Activated T-cell treated with anti-CD3 and anti-CD28 coated beads for 4 hours (primary cell): Measurements from ENCODE around the gene ARHGEF35.
"Not testable (repeated sequence)": the region's sequence is repeated elsewhere in the genome, so short reads cannot be mapped to it uniquely, and the experiment has no call there.

Experiments used
- DNase-seq: peaks from one replicate; pipeline ENCODE4 v3.0.0-alpha.2; 2020

Gene ARHGEF35

DNA sequence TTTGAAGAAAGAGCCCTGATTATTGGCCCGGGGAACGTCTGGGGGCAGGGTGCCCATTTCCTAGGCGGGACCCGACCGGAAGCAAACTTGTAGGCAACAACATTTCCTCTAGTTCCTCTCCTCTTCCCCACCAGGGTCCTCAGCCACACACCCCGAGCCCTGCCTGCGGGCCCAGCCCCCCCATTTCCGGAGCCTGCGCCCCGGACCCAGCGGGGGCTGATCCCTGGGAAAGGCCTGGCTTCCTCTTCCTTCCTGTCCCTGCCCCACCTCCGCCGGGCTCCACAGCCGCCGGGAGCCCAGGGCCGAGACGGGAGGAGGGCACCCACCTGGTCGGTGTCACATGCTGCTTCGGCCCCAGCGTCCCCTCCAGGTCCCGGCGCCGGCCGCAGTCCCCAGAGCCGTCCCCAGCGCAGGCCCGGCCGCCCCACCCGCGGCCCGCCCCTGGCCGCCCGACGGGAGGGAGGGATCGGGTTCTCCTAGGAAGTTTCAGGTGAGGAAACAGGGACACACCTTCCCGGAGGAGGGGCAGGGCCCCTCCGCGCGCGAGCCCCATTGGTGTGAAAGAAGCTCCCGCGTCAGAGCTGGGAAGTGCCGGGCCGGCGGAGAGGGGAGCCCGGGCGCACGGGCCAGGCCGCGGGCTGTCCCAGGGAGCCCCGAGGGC is at the start of gene ARHGEF35:
ARHGEF35 (minus strand) TSS at position 622 of the 661 bp plus-strand sequence. CDS start 7,450 bp downstream, outside the sequence.
- DNase-seq = not testable (repeated sequence)

- not testable (repeated sequence) for DNase-seq
Observed at GRCh38 chr7:144245372-144245771, 49.7 kb upstream of the ARHGEF35 start.

DNA sequence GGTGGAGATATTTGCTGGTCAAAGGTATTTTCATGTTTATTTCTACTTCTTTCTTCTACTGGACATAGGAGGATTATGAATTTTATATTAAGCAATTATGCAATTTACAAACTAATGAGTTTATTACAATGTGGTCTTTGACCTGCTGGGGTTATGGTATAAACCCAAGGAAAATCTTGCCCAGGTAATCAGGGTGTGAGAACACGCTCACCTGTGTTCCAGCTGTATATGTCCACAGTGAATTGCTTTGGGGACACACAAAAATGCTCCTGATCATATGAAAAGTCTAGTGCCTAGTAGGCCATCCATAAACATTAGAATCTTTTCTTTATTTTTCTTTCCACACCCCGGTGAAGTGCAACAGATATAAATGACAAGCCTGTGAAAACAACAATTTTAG is 43.7 kb upstream of the ARHGEF35 start, which contains the start of gene OR2A42:
OR2A42 (minus strand) TSS at position 241 of the 400 bp plus-strand sequence. CDS start 6,762 bp downstream, outside the sequence.
- DNase-seq = not testable (repeated sequence)

- DNase-seq = not testable (repeated sequence)
Observed at GRCh38 chr7:144238530-144239082, 43.0 kb upstream of the ARHGEF35 start.

- not testable (repeated sequence) for DNase-seq
Observed at GRCh38 chr7:144233039-144233438, 37.4 kb upstream of the ARHGEF35 start.

GRCh38 chr7:144231027-144231426 is 35.4 kb upstream of the ARHGEF35 start:
- DNase-seq = not testable (repeated sequence)

DNA sequence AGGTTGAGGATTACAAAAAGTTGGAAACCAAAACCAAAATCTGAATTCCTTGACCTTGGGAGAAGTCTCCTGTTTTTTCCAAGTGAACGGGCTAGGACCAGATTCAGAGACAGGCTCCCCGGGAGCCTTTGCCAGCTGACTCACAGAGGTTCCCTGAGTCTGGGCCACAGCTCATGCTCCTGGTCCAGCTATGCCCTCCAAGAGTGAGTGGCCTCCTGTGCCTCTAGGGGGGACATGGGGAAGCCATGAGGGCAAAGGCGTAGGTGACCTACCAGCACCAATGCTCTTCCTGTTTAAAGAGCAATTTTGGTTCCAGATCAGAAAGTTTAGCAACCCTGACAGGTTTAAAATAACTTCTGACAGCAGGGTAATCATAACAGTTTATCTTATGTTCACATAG is 33.2 kb upstream of the ARHGEF35 start:
- DNase-seq = not testable (repeated sequence)

DNA sequence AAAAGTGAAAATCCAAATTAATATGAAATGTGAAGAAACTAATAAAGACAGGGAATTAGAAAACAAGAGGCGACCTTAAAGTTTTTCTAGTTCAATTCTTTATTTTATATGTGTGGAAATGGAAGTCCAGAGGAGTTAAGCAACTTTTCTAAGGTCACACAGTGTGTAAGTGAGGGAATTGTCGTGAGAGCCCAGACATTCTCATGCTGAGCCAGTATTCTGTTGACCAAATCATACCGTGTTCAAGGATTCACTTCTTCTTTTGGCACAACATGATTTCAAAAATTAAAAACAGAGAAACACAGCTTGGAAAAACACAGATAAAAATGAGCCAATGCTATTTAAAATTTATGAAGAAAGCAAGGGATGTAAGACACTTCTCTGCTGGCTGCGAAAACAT is 31.2 kb upstream of the ARHGEF35 start:
- DNase-seq = not testable (repeated sequence)

GRCh38 chr7:144223675-144224074 is 28.0 kb upstream of the ARHGEF35 start:
- not testable (repeated sequence) for DNase-seq

DNA sequence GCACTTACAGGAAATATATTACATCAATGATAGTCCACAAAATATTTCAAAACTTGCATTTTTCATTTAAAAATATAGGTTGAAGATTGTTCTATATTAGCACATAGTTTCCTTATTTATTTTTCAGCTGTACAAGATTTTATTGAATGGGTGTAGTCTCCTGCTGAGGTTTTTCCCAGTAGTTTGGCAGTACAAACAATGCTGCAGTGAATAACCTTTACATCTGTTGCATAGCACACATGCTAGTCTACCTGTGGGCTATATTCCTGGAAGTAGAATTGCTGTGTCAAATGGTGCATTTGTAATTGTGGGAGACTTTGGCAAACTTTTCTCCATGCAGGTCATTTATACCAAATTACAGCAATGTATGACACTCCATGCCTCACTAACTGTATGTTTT is 24.9 kb upstream of the ARHGEF35 start:
- DNase-seq = not testable (repeated sequence)

DNA sequence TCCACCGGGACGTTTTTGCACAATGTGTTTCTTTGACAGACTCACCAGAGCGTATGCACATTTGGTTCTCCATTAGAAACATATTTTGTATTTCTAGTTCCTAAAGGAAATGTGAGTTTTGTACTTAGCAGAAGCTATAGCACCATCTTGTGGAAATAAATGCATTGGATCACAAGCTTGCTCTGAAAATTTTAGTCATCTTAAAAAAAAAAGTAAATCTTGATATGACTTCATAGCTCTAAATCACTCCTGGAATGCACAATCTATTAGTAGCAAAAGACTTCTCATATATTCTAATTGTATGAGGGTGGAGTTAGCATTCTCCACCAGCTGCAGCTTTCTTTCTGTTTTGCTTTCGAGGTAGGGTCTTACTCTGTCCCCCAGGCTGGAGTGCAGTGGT is 23.5 kb upstream of the ARHGEF35 start:
- not testable (repeated sequence) for DNase-seq

DNA sequence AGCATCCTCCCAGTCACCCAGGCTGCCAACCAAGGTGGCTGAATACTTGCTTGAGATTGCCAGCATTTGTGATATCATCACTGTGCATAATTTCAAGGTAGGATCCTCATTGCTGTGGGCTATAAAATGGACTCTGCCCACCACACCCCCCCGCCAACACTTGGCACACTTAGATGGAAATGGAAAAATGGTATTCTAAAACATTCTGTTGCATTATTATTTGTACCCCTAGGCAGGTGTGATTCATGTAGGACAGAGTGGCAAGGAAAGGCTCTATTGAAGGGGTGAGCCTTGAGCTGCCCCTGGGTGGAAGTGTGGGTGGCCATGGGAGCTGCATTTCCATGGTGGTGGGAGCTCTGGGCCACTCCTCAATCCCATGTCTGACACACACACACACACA is 22.9 kb upstream of the ARHGEF35 start:
- not testable (repeated sequence) for DNase-seq

- not testable (repeated sequence) for DNase-seq
Observed at GRCh38 chr7:144217200-144217599, 21.6 kb upstream of the ARHGEF35 start.

DNA sequence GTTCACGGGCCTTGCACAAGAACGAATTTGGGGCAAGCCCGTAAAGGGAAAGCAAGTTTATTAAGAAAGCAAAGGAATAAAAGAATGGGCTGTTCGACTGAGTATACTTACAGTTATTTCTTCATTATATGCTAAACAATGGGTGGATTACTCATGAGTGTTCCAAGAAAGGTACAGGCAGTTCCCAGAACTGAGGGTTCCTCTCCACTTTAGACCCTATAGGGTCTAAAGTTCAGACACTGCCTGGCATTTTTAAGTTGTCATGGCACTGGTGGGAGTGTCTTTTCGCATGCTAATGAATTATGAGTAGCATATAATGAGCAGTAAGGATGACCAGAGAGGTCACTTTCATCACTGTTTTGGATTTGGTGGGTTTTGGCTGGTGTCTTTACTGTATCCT is 9.7 kb upstream of the ARHGEF35 start:
- DNase-seq = not testable (repeated sequence)

- DNase-seq = not testable (repeated sequence)
Observed at GRCh38 chr7:144203086-144203485, 7.5 kb upstream of the ARHGEF35 start.

DNA sequence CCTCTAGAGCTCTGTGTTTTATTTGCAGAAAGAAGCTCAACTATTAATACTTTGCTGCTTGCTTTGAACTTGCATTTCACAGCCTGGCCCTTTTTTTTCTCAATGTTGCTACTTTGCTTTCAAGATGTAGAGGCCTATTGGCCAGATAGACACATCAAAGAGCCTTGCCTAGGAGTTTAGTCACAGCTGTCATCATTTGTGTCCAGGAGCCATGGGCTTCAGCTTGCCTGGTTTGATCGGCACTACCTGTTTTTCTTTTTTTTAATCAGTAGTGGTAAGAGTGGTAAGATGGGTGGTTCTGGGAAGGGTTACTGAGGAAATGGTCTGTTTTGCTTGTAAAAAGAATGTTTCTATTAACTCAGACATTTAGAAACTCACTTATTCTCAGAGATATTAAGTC is 6.3 kb upstream of the ARHGEF35 start:
- not testable (repeated sequence) for DNase-seq

DNA sequence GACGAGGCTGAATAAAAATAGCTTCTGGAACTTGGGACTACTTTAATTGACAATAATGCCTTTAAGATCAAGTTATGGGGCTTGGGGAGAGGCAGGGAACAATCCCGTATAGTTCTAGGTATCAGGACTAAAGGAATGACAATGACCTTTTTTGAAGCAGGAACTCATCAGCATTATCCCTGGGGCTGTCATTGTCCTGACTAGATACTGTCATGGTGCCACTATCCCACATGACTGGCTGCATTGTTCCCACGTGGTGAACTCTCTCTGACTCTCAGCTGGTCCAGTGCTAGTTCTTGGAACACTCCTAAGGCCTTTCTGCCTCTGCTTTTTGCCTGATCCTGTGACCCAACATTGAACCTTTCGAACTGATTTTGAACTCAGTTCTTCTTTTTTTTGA is 3.3 kb upstream of the ARHGEF35 start:
- DNase-seq = not testable (repeated sequence)

- not testable (repeated sequence) for DNase-seq
Observed at GRCh38 chr7:144194453-144194852, 1.2 kb downstream of the ARHGEF35 start.

DNA sequence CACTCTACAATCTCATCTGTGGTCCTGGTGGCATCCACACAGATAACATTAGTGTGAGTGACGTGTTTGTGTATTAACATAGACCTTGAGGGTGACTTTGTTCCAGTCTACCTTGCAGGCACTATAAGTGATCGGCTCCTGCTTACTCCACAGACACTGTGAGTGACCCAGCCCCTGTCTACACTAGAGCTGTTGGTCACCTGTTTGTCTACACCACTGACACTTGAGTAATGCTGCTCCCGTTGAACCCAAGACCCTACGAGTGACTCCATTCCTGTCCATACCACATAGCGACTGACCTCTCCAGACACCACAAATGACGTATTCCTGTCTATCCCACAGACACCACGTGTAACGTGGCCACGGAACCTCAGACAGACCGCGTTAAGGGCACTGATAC is 1.9 kb downstream of the ARHGEF35 start:
- not testable (repeated sequence) for DNase-seq

DNA sequence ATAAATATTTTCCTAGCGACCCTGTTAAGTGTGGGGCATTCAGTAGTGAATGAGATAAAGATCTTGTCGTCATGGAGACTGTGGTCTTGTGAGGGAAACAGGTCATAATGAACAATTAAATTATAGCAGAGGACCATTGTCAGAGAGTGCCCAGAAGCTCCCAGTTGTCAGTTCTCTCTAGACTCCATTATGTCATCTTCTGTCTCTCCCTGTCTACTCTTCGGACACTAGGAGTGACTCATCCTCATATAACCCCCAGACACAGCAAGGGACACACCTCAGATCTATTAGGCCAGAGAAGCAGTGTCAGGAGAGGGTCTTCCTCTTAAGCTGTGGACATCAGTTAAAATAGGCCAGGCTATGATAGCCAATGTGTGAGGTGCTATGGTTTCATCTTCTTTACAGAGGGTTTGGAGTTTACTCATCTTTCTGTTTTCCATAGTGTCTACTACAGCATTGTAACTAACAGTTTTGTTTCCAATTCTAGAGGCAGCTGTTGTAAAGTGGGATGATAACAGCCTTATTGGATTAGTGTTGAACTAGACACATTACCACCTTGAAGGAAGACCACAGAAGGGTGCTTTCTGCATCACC is 7.0 kb downstream of the ARHGEF35 start:
- not testable (repeated sequence) for DNase-seq

GRCh38 chr7:144187848-144188247 is 7.8 kb downstream of the ARHGEF35 start:
- DNase-seq = not testable (repeated sequence)

DNA sequence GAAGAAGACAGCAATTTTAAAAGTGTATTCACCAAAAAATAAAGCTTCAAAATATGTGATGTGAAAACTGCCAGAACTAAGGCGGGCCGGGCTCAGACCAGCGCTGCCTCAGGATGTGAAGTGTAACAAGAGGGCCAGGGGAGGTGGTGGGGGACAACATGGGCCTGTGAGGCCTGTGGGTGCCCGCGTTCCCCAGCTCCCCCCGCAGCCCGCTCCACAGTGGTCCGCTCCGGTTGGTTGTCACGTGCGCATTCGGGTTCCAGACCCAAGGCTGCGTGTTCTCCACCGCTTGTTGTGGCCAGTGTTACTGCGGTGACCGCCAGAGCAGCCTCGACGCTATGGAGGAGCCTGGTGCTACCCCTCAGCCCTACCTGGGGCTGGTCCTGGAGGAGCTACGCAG is 12.5 kb downstream of the ARHGEF35 start, which contains the start of gene CTAGE4:
CTAGE4 (plus strand) TSS at position 301 of the 400 bp plus-strand sequence; CDS start at position 339, 38 bp downstream.
- not testable (repeated sequence) for DNase-seq

DNA sequence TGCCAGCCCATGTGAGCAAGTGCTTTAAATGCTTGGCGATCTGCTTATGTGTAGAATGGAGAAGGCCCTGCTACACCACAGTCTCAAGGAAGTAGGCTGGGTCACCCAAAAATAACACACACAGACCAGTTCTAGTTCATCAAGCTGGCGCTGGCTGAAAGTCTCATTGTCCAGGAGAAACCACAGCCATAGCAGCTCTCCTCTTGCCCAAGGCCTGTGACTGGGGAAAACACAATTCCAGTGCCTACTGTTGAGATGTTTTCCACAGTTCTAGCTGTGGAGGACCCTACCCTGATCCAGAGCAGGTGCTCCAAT is 16.5 kb downstream of the ARHGEF35 start:
- DNase-seq = not testable (repeated sequence)
